GM19043 (cell line): Measurements from ENCODE around the gene OXLD1.
"Not testable (repeated sequence)": the region's sequence is repeated elsewhere in the genome, so short reads cannot be mapped to it uniquely, and the experiment has no call there.

Experiments used
- ATAC-seq: cut with Tn5 transposase; IDR thresholded peaks from one replicate; pipeline ENCODE4 v1.9.1; 2021; ENCODE audit warnings: low read depth; ENCODE audit not compliant: unreplicated experiment

Gene OXLD1

GRCh38 chr17:81683584-81684441 lies 17.4 kb upstream of the OXLD1 start, which contains the start of the genes ARL16 and HGS:
ARL16 (minus strand) TSS chr17:81683797; CDS start chr17:81683753, 44 bp downstream.
HGS (plus strand) TSS chr17:81684011; CDS start chr17:81684067, 56 bp downstream.
- ATAC-seq: peak; percentile 96

- ATAC-seq: peak; percentile 6
Observed at GRCh38 chr17:81683208-81683583, 16.8 kb upstream of the OXLD1 start.

GRCh38 chr17:81682565-81683207 lies 16.3 kb upstream of the OXLD1 start:
- ATAC-seq: no peak

- no peak for ATAC-seq
Observed at GRCh38 chr17:81681672-81682071, 15.3 kb upstream of the OXLD1 start.

GRCh38 chr17:81680150-81680549 lies 13.7 kb upstream of the OXLD1 start:
- ATAC-seq: no peak

GRCh38 chr17:81676906-81677305 lies 10.5 kb upstream of the OXLD1 start:
- no peak for ATAC-seq

- not testable (repeated sequence) for ATAC-seq
Observed at GRCh38 chr17:81675515-81676221, 9.3 kb upstream of the OXLD1 start.

- ATAC-seq: no peak
Observed at GRCh38 chr17:81673561-81674258, 7.3 kb upstream of the OXLD1 start.

GRCh38 chr17:81672954-81673353 lies 6.5 kb upstream of the OXLD1 start:
- ATAC-seq: no peak

GRCh38 chr17:81672504-81672903 lies 6.1 kb upstream of the OXLD1 start:
- ATAC-seq: no peak

GRCh38 chr17:81667754-81668153 lies 1.3 kb upstream of the OXLD1 start:
- no peak for ATAC-seq

GRCh38 chr17:81666092-81666341 lies 388 bp downstream of the OXLD1 start:
- ATAC-seq: peak; percentile 11

- no peak for ATAC-seq
Observed at GRCh38 chr17:81665205-81666091, 957 bp downstream of the OXLD1 start.

GRCh38 chr17:81664051-81664470 lies 2.3 kb downstream of the OXLD1 start:
- ATAC-seq: no peak

GRCh38 chr17:81662002-81662401 lies 4.4 kb downstream of the OXLD1 start:
- no peak for ATAC-seq

- no peak for ATAC-seq
Observed at GRCh38 chr17:81660441-81660840, 6.0 kb downstream of the OXLD1 start.

- ATAC-seq: no peak
Observed at GRCh38 chr17:81659038-81659437, 7.4 kb downstream of the OXLD1 start.

GRCh38 chr17:81656835-81657234 lies 9.6 kb downstream of the OXLD1 start:
- no peak for ATAC-seq

- ATAC-seq: no peak
Observed at GRCh38 chr17:81656118-81656743, 10.2 kb downstream of the OXLD1 start, which contains the start of gene PDE6G. PDE6G (minus strand) TSS chr17:81656542; CDS start chr17:81653305, 3,237 bp downstream.
